Left renal pelvis (tissue), 4 donors: ENCODE data around the gene SLC28A3. TPM values are rescaled to one million over a fixed set of nuclear protein-coding genes. Genes with fewer than 3 reads are reported as not detected.
A peak's percentile ranks its signal among the peaks of the same experiment; 100 is the strongest.

Experiments used
- DNase-seq, 4 donors: peaks; one replicate each; pipeline ENCODE4 v3.0.0-alpha.2; 2013; ENCODE audit warnings: low read depth in 4 of 4, low spot score in 3 of 4
- polyA plus RNA-seq, 4 donors: library from polyadenylated mRNA; unstranded; fragments of 120-200 nt; gene quantifications; one replicate each; pipeline ENCODE4 v1.2.1, GENCODE V29; 2013; ENCODE audit not compliant: insufficient read length in 4 of 4

The SLC28A3 gene
- polyA plus RNA-seq, 4 donors = 0.07 to 0.14 (median 0.11) TPM; not detected in 1

GRCh38 chr9:84349671-84350070 is 9.1 kb upstream of the SLC28A3 start:
- no peak for DNase-seq

DNA sequence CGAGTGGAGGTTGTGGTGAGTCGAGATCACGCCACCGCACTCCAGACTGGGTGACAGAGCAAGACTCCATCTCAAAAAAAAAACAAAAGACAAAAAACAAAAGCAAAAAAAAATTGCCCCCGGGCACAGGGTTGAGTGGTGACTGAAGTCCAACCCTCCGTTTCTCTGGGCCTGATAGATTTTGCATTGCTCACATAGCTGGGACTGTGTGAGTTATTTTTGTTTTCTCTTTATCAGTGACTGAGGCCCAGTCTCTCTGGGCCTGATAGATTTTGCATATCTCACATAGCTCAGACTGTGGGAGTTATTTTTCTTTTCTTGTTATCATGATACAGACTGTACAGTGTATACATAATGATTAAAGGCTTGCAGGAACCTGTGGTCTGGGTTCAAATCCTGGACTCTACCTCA is 2.6 kb upstream of the SLC28A3 start:
- DNase-seq = no peak

GRCh38 chr9:84339962-84340361 is 596 bp downstream of the SLC28A3 start:
- no peak for DNase-seq

GRCh38 chr9:84339503-84339902 is 1.1 kb downstream of the SLC28A3 start:
- DNase-seq = no peak

DNA sequence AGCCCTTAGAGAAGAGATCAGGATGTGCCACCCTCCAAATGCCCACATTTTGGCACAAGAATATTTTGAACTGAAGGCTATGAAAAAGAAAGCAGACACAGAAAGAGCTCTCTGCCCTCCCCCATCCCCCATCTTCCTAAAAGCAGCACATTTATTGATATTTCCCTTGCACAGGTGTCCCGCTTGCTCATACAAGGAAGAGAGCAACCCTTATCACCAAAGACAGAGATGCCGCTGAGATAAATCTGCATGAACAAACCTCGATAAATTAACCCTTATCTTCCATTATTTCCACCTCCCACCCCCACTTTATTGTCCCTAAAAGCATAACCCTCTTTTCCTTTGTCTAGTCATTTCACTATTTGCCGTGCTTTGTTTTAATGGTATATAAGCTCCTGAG is 1.8 kb downstream of the SLC28A3 start:
- DNase-seq = no peak

DNA sequence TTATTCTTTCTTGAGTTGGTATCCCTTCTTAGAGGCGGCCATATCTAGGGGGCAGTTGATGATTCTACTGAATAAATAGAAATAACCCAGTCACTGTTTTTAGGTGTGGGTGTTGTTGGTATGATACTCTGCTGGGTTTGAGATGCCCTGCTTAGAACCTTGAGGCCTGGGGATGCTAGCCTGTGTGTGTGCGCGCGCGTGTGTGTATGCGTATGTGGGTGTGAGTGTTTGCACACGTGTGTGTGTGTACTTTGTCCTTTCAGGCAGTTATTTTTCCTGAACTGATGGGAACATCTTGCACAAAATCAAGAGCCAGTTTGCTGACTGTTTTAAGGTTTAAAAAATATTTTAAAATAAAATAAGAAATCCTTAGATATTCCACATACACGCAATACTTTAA is 3.3 kb downstream of the SLC28A3 start:
- DNase-seq = no peak

- peak in 2 of 4 donors; percentile 18 to 42 for DNase-seq
These were observed 9.3 kb downstream of the SLC28A3 start for GRCh38 chr9:84331119-84331809.

DNA sequence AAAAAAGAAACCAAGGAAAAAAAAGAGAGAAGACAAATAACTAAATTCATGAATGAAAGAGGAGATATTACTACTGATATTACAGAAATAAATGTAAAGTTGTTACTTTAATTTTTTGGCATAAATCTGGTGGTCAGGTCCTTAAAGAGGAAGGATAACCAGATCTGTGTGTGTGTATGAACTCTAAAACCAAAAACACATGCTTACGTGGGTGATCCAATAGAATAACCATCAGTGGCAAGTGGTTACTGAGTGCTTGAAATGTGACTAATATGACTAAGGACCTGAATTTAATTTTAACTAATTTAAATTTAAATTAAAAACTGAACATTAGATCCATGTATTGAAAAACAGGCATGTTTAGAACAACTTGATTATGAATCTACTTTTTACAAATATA is 10.3 kb downstream of the SLC28A3 start:
- no peak for DNase-seq

DNA sequence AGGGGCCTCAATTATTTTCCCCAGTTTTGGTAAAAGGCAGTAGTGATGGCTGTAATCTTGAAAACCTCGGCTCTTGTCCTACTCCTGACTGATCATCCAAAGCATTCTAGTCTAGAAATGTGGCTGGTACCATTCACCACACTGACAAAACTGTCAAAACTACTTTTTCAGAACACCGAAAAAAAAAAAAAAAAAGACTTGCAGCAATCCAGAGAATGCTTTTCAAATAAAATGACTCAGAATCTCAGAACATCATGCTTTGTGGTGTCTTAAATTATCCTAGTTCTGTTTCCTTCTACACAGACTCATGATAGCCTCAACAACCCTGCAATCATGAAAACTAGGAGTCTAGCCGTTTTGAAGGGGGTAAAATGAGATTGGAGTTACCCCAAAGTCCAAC is 13.4 kb downstream of the SLC28A3 start:
- DNase-seq = no peak

DNA sequence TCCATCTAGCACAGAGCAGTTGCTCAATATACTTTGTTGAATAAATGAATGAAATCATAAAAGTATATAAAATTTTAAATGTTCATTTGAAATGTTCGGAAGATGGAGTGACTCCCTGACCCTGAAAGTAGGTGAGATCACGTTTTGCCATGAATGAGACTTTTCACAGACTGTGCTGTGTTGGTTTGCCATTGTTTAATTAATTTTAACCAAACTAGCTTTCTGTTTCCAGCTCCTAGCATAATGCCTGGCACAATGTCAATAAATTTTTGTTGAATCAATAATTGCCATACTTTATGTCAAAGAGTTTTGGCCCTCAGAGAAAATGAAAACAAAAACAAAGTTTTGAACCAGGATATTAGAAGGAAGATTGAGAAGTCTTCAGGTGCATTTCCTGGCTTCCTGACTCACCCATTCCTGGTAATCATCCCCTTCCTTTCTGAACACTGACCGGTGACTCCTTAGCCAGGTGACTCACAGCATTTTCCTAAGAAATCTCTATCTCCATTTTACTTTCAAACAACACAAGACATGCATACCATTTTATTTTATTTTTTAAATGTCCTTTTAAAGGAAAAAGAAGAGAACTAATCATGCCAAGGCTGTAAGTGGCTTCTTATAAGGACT is 15.1 kb downstream of the SLC28A3 start:
- no peak for DNase-seq

- DNase-seq = no peak
These were observed 15.7 kb downstream of the SLC28A3 start for GRCh38 chr9:84324811-84325210.

DNA sequence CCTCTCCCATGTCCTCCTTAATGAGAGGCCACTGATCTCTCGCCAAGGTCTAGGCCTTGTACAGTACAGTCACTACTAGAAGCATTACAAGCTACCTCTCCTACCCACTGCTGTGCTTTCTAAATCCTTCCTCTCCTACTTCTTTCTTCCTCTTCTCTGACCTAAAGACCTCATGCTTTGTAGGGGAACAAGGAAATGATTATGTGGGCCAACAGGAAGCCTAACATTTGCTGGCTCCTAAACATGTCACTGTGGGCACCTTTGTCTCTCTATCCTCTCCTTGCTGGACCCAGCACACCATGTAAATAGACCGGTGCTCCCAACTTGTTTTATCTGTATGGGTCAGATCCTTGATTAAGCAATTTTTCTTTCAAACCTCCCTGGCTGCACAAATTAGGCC is 16.7 kb downstream of the SLC28A3 start:
- DNase-seq = no peak

DNA sequence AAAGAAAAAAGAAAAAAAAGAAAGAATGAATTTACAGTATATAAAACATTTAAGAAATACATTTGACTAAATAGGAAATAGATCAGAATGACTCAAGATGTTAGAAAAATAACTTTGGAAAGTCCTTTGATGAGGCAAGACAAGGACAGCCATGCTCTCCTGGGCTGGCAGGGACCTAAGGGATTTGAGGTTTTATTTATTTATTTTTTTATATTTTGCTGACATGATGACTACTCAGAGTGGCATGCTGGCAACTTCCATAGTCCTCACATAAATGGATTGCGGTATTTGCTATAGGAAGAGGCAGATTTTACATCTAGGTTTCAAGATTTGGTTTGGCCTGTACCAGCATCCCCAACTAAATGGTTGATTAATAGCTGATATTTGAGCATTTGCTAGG is 17.7 kb downstream of the SLC28A3 start:
- no peak for DNase-seq

DNA sequence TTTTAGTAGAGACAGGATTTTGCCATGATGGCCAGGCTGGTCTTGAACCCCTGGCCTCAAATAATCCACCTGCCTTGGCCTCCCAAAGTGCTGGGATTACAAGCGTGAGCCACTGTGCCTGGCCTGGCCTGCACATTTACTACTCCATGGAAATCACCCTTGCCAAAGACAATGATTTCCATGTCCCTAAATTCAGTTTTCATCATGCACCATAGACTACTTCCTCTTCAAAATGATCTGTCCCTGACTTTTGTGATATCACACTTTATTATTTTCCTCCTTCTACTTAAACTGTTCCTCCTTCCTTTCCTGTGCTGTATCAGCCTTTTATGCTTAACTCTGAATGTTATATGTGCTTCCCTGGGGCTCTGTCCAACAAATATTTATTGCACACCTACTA is 20.3 kb downstream of the SLC28A3 start:
- DNase-seq = no peak

DNA sequence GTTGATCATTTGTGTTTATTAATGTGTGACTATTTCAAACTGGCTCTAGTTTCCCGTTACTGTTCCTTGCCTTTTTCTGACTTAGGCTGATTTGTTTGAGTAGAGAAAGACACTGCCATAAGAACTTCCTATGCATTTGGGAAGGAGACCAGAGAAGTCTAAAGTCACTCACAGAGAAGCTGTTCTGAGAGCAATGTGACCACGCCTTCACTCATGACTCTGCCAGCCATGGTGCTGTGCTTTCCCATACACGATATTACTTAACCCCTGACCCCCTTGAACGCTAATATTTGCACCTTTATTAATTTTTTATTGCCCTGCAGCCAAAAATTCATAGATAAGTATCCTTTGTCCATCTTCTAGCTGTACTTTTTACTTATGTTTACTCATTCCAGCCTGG is 20.9 kb downstream of the SLC28A3 start:
- no peak for DNase-seq

- DNase-seq = no peak
These were observed 21.6 kb downstream of the SLC28A3 start for GRCh38 chr9:84318981-84319380.

- DNase-seq = no peak
These were observed 23.0 kb downstream of the SLC28A3 start for GRCh38 chr9:84317563-84317962.

DNA sequence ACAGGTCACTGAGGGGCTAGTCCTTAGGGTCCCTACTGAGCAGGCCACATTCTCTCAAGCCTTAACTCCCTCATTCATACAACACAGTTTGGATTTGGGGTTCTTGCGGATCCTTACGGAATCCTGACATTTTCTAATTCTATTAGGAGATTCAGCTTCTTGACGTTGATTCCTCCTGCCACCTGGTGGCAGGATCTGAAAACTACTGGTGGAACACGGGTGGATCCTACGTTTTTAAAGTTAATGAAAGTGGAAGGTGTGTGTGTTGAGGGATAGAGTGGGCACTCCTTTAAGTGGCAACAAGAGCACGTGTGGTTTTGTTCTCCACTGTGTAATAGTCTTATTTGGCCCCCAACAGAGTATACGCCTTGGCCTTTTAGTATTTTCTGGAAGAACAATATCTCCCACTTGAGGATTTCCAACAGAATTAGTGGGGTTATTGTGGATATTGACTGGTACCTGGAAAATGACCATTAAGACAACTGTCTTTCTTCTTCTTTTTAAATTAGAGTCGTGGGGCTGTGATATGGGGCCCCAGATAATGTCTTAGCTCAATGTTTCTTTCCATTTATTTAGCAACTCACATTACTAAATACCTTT is 25.2 kb downstream of the SLC28A3 start:
- peak in 3 of 4 donors; percentile 45 to 53 (median 53) for DNase-seq

DNA sequence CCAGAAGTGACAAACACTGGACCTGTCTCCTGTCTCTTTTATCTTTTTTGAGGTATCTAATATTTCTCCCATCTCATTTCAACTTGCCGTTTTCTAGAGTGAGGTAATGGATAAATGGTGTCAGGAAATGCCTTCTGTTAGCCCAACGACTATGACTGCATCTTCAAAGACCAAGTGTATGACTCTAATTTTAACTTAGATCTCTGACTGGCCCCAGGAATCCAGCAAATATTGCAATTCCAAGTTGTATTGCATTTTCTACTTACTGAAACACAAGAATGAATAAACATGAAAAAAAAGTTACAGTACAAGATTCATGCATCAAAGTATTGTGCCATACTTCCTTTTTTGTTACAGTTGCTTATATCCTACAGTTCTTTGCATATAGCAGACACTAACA is 26.3 kb downstream of the SLC28A3 start:
- no peak for DNase-seq

DNA sequence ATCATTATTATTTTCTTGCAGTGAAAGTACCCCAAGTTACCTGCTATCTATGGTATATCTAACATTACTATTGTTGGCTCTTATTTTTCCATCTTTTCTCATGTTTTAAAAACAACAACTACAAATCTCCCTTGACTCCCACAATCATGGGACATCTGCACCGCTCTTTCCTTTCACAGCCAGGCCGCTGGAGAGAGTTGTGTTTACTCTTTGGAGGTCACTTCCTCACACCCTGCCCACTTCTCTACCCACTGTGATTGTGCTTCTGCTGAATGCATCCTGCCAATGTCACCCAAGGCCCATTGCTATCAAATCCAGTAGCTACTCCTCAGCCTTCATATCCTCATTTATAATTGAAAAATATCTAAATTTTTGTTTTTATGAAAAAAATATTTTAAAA is 29.7 kb downstream of the SLC28A3 start:
- no peak for DNase-seq

GRCh38 chr9:84305497-84306131 is 34.9 kb downstream of the SLC28A3 start:
- DNase-seq = no peak

- DNase-seq = no peak
These were observed 36.4 kb downstream of the SLC28A3 start for GRCh38 chr9:84304166-84304565.
